HepG2 (cell line): ENCODE measurements around the gene TEX35. TPM values are rescaled to one million over a fixed set of nuclear protein-coding genes. Genes with fewer than 3 reads are reported as not detected.

Source experiments
- ATAC-seq: fragments of 200-7000 bp; cut with Tn5 transposase; 3 replicates; pipeline ENCODE4 v1.9.1; 2020; ENCODE audit warnings: mild to moderate bottlenecking, moderate library complexity
- BruUV-seq: library from RNA; stranded (reverse); fragments of 400-500 nt; replicated peaks from 2 replicates; lab custom pipeline; 2021; lab: Mats Ljungman, UMichigan
- CTCF ChIA-PET: fragments of 300-600 bp; formaldehyde crosslinking; extraction: SDS; loops from one replicate; lab custom pipeline; 2021; ENCODE audit warnings: low total read pairs, inconsistent platforms, low intra/inter-chr PET ratio; lab: Yijun Ruan, JAX
- POLR2A ChIA-PET: fragments of 350-600 bp; sonication (Branson Sonifier 250); formaldehyde crosslinking; loops from one replicate; lab custom pipeline; 2020; ENCODE audit warnings: antibody characterized with exemption, inconsistent platforms; lab: Yijun Ruan, JAX
- DNase-seq: peaks from one replicate; pipeline ENCODE4 v3.0.0-alpha.2; 2015; ENCODE audit warnings: low spot score
- FAIRE-seq: peaks from 3 replicates; lab custom pipeline; 2011; peaks lifted over from hg19 to GRCh38; lab: Jason Lieb, UNC
- H2AFZ ChIP-seq: one replicate; pipeline ENCODE4 v1.6.1; 2011; ENCODE audit warnings: low read length, inconsistent platforms
- H3K27ac ChIP-seq: fragments of 300-600 bp; 3 replicates; pipeline ENCODE4 v1.8.0; 2011; ENCODE audit warnings: mixed run types, mild to moderate bottlenecking, mixed read lengths, low read length, inconsistent platforms; ENCODE audit not compliant: insufficient read depth; ENCODE audit errors: extremely low read length
- H3K27me3 ChIP-seq, 2 experiments: fragments of 200-600 bp in 1 of 2; 2 replicates in 1 of 2; 3 replicates in 1 of 2; pipeline versions ENCODE4 v1.6.0 to v1.8.0; 2011; ENCODE audit warnings: low read length in 2 of 2, mild to moderate bottlenecking in 2 of 2, moderate library complexity in 2 of 2, inconsistent platforms in 1 of 2; ENCODE audit not compliant: insufficient read depth in 2 of 2, control insufficient read depth in 1 of 2
- H3K36me3 ChIP-seq, 2 experiments: fragments of 200-600 bp in 1 of 2; replicated peaks in 1 of 2; 2 replicates in 1 of 2; 3 replicates in 1 of 2; pipeline versions ENCODE4 v1.5.1 to v1.8.0; 2011; ENCODE audit warnings: low read length in 2 of 2, inconsistent platforms in 1 of 2; ENCODE audit not compliant: insufficient read depth in 2 of 2, control insufficient read depth in 1 of 2
- H3K4me1 ChIP-seq: 2 replicates; pipeline ENCODE4 v1.5.1; 2012; ENCODE audit warnings: low read length, inconsistent platforms; ENCODE audit not compliant: insufficient read depth
- H3K4me2 ChIP-seq: 2 replicates; pipeline ENCODE4 v1.6.0; 2011; ENCODE audit warnings: low read depth, low read length, inconsistent platforms
- H3K4me3 ChIP-seq, 3 experiments: fragments of 200-600 bp in 1 of 3; sonication (generic), shearing (Covaris generic) in 1 of 3; replicated peaks in 1 of 3; 2 replicates each; pipeline ENCODE4 v1.5.1; 2011 to 2016; ENCODE audit warnings: low read length in 3 of 3, inconsistent platforms in 2 of 3, low read depth in 2 of 3, mild to moderate bottlenecking in 2 of 3, control low read depth in 1 of 3, mixed read lengths in 1 of 3; ENCODE audit not compliant: insufficient read depth in 1 of 3
- H3K79me2 ChIP-seq: one replicate; pipeline ENCODE4 v1.6.1; 2011; ENCODE audit warnings: low read length, inconsistent platforms; ENCODE audit not compliant: insufficient read depth
- H3K9ac ChIP-seq: 2 replicates; pipeline ENCODE4 v1.6.0; 2011; ENCODE audit warnings: mild to moderate bottlenecking, low read depth, low read length, inconsistent platforms; ENCODE audit not compliant: insufficient read depth
- H3K9me3 ChIP-seq: 2 replicates; pipeline ENCODE4 v1.5.1; 2012; ENCODE audit warnings: mild to moderate bottlenecking, low read length
- H4K20me1 ChIP-seq: 2 replicates; pipeline ENCODE4 v1.6.0; 2011; ENCODE audit warnings: inconsistent platforms, mild to moderate bottlenecking, low read length, moderate library complexity; ENCODE audit not compliant: insufficient read depth
- CREB1 ChIP-seq, 2 experiments: fragments of 450-650 bp in 1 of 2; IDR thresholded peaks; 2 replicates each; pipeline ENCODE4 v1.6.1; 2016 to 2017; ENCODE audit warnings: control low read depth in 1 of 2, mild to moderate bottlenecking in 1 of 2, missing compliant biosample characterization in 1 of 2, missing genetic modification characterization in 1 of 2
- E2F5 ChIP-seq: sonication (generic); formaldehyde crosslinking; conservative IDR thresholded peaks from 2 replicates; pipeline ENCODE4 v1.4.0; 2020; ENCODE audit warnings: missing genetic modification reagents
- GATA4 ChIP-seq: sonication (generic); IDR thresholded peaks from 2 replicates; pipeline ENCODE4 v1.6.1; 2016; ENCODE audit warnings: antibody characterized with exemption, low read depth, borderline replicate concordance
- GATAD2A ChIP-seq: IDR thresholded peaks from 2 replicates; pipeline ENCODE4 v1.6.1; 2016
- JUNB ChIP-seq: sonication (generic); formaldehyde crosslinking; IDR thresholded peaks from 2 replicates; pipeline ENCODE4 v1.8.0; 2022; ENCODE audit warnings: missing genetic modification reagents, mild to moderate bottlenecking, borderline replicate concordance
- NRL ChIP-seq: sonication (generic); formaldehyde crosslinking; IDR thresholded peaks from 2 replicates; pipeline ENCODE4 v1.5.0; 2020; ENCODE audit warnings: missing genetic modification reagents, mild to moderate bottlenecking, moderate library complexity, borderline replicate concordance
- SP140L ChIP-seq: sonication (generic); formaldehyde crosslinking; IDR thresholded peaks from 2 replicates; pipeline ENCODE4 v1.4.0; 2020; ENCODE audit warnings: missing genetic modification reagents, borderline replicate concordance
- SP2 ChIP-seq: sonication (generic); formaldehyde crosslinking; IDR thresholded peaks from 2 replicates; pipeline ENCODE4 v1.5.1; 2020; ENCODE audit warnings: mild to moderate bottlenecking, missing genetic modification reagents
- TAF1 ChIP-seq: sonication (generic); formaldehyde crosslinking; IDR thresholded peaks from 2 replicates; pipeline ENCODE4 v1.4.0; 2020; ENCODE audit warnings: missing genetic modification reagents
- ZBTB21 ChIP-seq: sonication (generic); formaldehyde crosslinking; IDR thresholded peaks from 2 replicates; pipeline ENCODE4 v1.4.0; 2020; ENCODE audit warnings: missing genetic modification reagents
- ZNF225 ChIP-seq: sonication (generic); formaldehyde crosslinking; IDR thresholded peaks from 2 replicates; pipeline ENCODE4 v1.4.0; 2020; ENCODE audit warnings: mild to moderate bottlenecking, missing genetic modification reagents
- ZNF235 ChIP-seq: sonication (generic); formaldehyde crosslinking; IDR thresholded peaks from 2 replicates; pipeline ENCODE4 v1.8.1; 2023; ENCODE audit warnings: mild to moderate bottlenecking, missing genetic modification reagents, borderline replicate concordance
- ZNF724P ChIP-seq: sonication (generic); formaldehyde crosslinking; IDR thresholded peaks from 2 replicates; pipeline ENCODE4 v1.8.0; 2022; ENCODE audit warnings: missing genetic modification reagents, borderline replicate concordance
- ZNF777 ChIP-seq: sonication (generic); formaldehyde crosslinking; IDR thresholded peaks from 2 replicates; pipeline ENCODE4 v1.4.0; 2020; ENCODE audit warnings: missing genetic modification reagents
- ZSCAN25 ChIP-seq: sonication (generic); formaldehyde crosslinking; IDR thresholded peaks from 2 replicates; pipeline ENCODE4 v1.8.0; 2022; ENCODE audit warnings: mild to moderate bottlenecking, missing genetic modification reagents
- in situ Hi-C: cut with HindIII; loops from 2 replicates; pipeline ENCODE4 v1.10.0; 2017; ENCODE audit warnings: low pct_unique_long_range_greater_than_20kb; ENCODE audit not compliant: extremely low pct_ligation_motif_present
- intact Hi-C: fragments of 100-400 bp; cut with micrococcal nuclease; formaldehyde crosslinking; loops from one replicate; pipeline ENCODE4 v1.10.0; 2022; ENCODE audit not compliant: unreplicated experiment
- polyA plus RNA-seq, 8 experiments: library from polyadenylated mRNA; depleted of rRNA in 3 of 8; stranded (reverse) in 7 of 8; unstranded in 1 of 8; fragments of >200 nt; fragmentation: Illumina TruSeq in 4 of 8; extraction: Trizol in 4 of 8; gene quantifications; 2 replicates each; pipeline versions ENCODE4 v1.2.1 to v1.2.3, GENCODE V29; 2011 to 2016; ENCODE audit warnings: low read depth in 4 of 8, missing spikeins in 1 of 8, mixed read lengths in 1 of 8; ENCODE audit not compliant: insufficient read depth in 1 of 8
- total RNA-seq, 5 experiments: library from RNA; depleted of rRNA; stranded (reverse); fragments of >200 nt; fragmentation: Illumina TruSeq; extraction: Trizol; gene quantifications; 2 replicates each; pipeline ENCODE4 v1.2.3, GENCODE V29; 2016; ENCODE audit warnings: low read depth in 1 of 5

Gene TEX35
- total and polyA plus RNA-seq, 2 of the 13 experiments (the other 11 are each of a cell fraction or from before 2014, with no cell fraction given), result not detected

GRCh38 chr1:178467837-178468236 is 45.1 kb upstream of the TEX35 start:
- no peak overlapping the region for H3K4me2 ChIP-seq
- H4K20me1 ChIP-seq, result no peaks in the 10 kb centered on the region
- ATAC-seq, result no peak
- BruUV-seq, result no TSS peak
- TF ChIP-seq JUNB (CRISPR knock-in tag) (no peak), ZBTB21 (CRISPR knock-in tag) (no peak), ZNF235 (no peak), SP2 (CRISPR knock-in tag) (no peak), ZSCAN25 (CRISPR knock-in tag) (no peak), TAF1 (CRISPR knock-in tag) (no peak), NRL (CRISPR knock-in tag) (no peak), E2F5 (CRISPR knock-in tag) (no peak), ZNF724P (CRISPR knock-in tag) (no peak), CREB1 (IDR thresholded peaks at IDR 0.05) (no peak), CREB1 (CRISPR knock-in tag; IDR thresholded peaks at IDR 0.05) (no peak), ZNF225 (CRISPR knock-in tag) (no peak), SP140L (CRISPR knock-in tag) (no peak), GATAD2A (CRISPR knock-in tag) (no peak), GATA4 (no peak), ZNF777 (CRISPR knock-in tag) (no peak)
- TF ChIP-seq, all 625 proteins: peak for 0
- Histone ChIP-seq H3K27me3 (no peaks in the 10 kb centered on the region), H3K79me2 (no peaks in the 10 kb centered on the region), H3K27ac (no peak overlapping the region), H3K4me3 (no peak overlapping the region), H2AFZ (no peak overlapping the region), H3K36me3 (peaks cover 0 to 7% of the 10 kb centered on the region in 2 experiments; a peak in 2 of 5 replicates), H3K9ac (no peak overlapping the region), H3K4me1 (no peaks in the 10 kb centered on the region), H3K9me3 (no peaks in the 10 kb centered on the region)
- FAIRE-seq, result no peak
- no peak for DNase-seq
- CTCF ChIA-PET, result no interaction called here
- in situ Hi-C loops (no loop called here), intact Hi-C loops (no loop called here)
- POLR2A ChIA-PET, result no interaction called here
